PFSK-1 (cell line): ENCODE results near the gene TRPM2.

Experiments
- POLR2AphosphoS5 ChIP-seq: IDR thresholded peaks from 2 replicates; pipeline ENCODE4 v1.6.1; 2012; ENCODE audit warnings: low read depth, mild to moderate bottlenecking, control low read depth, low read length, moderate library complexity
- SIN3A ChIP-seq: IDR thresholded peaks from 2 replicates; pipeline ENCODE4 v1.6.1; 2012; ENCODE audit warnings: mild to moderate bottlenecking, low read length, moderate library complexity, borderline replicate concordance; ENCODE audit not compliant: insufficient read depth
- TF ChIP-seq, protein P1 (sequence below), 2 experiments: IDR thresholded peaks; 2 replicates each; pipeline versions ENCODE4 v1.6.1 to v1.8.0; 2011 to 2012; ENCODE audit warnings: low read depth in 2 of 2, low read length in 2 of 2, control low read depth in 1 of 2, inconsistent platforms in 1 of 2, mild to moderate bottlenecking in 1 of 2, moderate library complexity in 1 of 2; ENCODE audit not compliant: insufficient read depth in 1 of 2

DNA sequence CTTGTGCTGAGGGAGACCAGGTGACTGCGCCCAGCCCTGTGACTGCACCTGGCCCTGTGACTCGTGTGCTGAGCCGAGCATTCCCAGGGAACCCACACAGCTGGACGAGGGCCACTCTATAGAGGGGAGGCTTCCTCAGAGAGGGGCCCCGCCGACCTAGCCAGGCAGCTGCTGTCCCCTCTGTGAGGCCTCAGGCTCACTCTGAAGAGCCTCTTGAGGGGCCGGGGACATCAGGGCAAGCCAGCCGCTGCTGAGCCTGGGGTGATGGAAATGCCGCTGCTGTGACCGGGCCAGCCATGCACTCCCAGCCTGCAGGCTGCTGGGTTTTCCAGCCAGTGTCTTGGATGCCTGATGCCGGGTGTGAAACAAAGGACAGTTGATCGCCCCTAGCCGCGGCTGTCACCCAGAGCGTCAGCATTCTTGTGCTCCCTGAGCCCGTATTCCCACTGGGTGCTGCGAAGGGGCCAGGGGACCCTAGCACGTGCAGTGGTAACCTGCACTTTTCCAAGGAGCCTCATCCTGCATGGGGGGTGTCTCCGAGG is 36.1 kb upstream of the TRPM2 start:
- TF ChIP-seq POLR2AphosphoS5: no peak
- no peak for TF ChIP-seq SIN3A
- TF ChIP-seq, protein P1, sequence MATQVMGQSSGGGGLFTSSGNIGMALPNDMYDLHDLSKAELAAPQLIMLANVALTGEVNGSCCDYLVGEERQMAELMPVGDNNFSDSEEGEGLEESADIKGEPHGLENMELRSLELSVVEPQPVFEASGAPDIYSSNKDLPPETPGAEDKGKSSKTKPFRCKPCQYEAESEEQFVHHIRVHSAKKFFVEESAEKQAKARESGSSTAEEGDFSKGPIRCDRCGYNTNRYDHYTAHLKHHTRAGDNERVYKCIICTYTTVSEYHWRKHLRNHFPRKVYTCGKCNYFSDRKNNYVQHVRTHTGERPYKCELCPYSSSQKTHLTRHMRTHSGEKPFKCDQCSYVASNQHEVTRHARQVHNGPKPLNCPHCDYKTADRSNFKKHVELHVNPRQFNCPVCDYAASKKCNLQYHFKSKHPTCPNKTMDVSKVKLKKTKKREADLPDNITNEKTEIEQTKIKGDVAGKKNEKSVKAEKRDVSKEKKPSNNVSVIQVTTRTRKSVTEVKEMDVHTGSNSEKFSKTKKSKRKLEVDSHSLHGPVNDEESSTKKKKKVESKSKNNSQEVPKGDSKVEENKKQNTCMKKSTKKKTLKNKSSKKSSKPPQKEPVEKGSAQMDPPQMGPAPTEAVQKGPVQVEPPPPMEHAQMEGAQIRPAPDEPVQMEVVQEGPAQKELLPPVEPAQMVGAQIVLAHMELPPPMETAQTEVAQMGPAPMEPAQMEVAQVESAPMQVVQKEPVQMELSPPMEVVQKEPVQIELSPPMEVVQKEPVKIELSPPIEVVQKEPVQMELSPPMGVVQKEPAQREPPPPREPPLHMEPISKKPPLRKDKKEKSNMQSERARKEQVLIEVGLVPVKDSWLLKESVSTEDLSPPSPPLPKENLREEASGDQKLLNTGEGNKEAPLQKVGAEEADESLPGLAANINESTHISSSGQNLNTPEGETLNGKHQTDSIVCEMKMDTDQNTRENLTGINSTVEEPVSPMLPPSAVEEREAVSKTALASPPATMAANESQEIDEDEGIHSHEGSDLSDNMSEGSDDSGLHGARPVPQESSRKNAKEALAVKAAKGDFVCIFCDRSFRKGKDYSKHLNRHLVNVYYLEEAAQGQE (IDR thresholded peaks at IDR 0.05; ENCODE audit: insufficient read depth in 1 of 2, low read depth in 2 of 2, low read length in 2 of 2): no peak
